ENCODE results near the gene SH3RF1.
A peak's percentile ranks its signal among the peaks of the same experiment; 100 is the strongest.

Gene SH3RF1

GRCh38 chr4:169079942-169080827, 190.6 kb downstream of the SH3RF1 start:
- ATAC-seq (replicated peaks; ENCODE audit: extremely low read depth, poor library complexity, severe bottlenecking) (peak; percentile 39), DNase-seq (ENCODE audit: low spot score in 2 of 2) (no peak)
- Mint-ChIP-seq H3K36me3 (ENCODE audit: insufficient read depth) (peaks cover 2% of the 10 kb centered on the region), H3K4me3 (peak overlapping the region; percentile 70), H3K4me1 (peaks cover 6% of the 10 kb centered on the region), H3K9me3 (no peaks in the 10 kb centered on the region), H3K27ac (ENCODE audit: low read depth) (no peak overlapping the region), H3K27me3 (peaks cover 11% of the 10 kb centered on the region)

GRCh38 chr4:169074117-169074516, 196.6 kb downstream of the SH3RF1 start:
- H3K4me3 Mint-ChIP-seq: no peak overlapping the region
- H3K9me3 Mint-ChIP-seq: no peaks in the 10 kb centered on the region

GRCh38 chr4:169071747-169072146, 199.0 kb downstream of the SH3RF1 start:
- H3K36me3 Mint-ChIP-seq (ENCODE audit: insufficient read depth): peaks cover under 1% of the 10 kb centered on the region
- no peak overlapping the region for H3K4me3 Mint-ChIP-seq
- H3K27ac Mint-ChIP-seq (ENCODE audit: low read depth): no peak overlapping the region
- DNase-seq (ENCODE audit: low spot score in 2 of 2) (no peak), ATAC-seq (replicated peaks; ENCODE audit: extremely low read depth, poor library complexity, severe bottlenecking) (no peak)
- H3K9me3 Mint-ChIP-seq: no peaks in the 10 kb centered on the region
- H3K27me3 Mint-ChIP-seq: peaks cover under 1% of the 10 kb centered on the region
- H3K4me1 Mint-ChIP-seq: peaks cover 8% of the 10 kb centered on the region

More at GRCh38 chr4:169074117-169074516, 196.6 kb downstream of the SH3RF1 start:
- DNase-seq (ENCODE audit: low spot score in 2 of 2) (no peak), ATAC-seq (replicated peaks; ENCODE audit: extremely low read depth, poor library complexity, severe bottlenecking) (no peak)
- H3K27ac Mint-ChIP-seq (ENCODE audit: low read depth): peak overlapping the region; percentile 72
- H3K36me3 Mint-ChIP-seq (ENCODE audit: insufficient read depth): peaks cover 2% of the 10 kb centered on the region
- H3K4me1 Mint-ChIP-seq: no peaks in the 10 kb centered on the region
- peaks cover 11% of the 10 kb centered on the region for H3K27me3 Mint-ChIP-seq

GRCh38 chr4:169070895-169071218, 199.9 kb downstream of the SH3RF1 start:
- no peaks in the 10 kb centered on the region for H3K9me3 Mint-ChIP-seq
- no peak overlapping the region for H3K4me3 Mint-ChIP-seq
- peaks cover 8% of the 10 kb centered on the region for H3K4me1 Mint-ChIP-seq
- no peaks in the 10 kb centered on the region for H3K27me3 Mint-ChIP-seq
- no peak for DNase-seq (ENCODE audit: low spot score in 2 of 2)
- no peak overlapping the region for H3K27ac Mint-ChIP-seq (ENCODE audit: low read depth)
- no peaks in the 10 kb centered on the region for H3K36me3 Mint-ChIP-seq (ENCODE audit: insufficient read depth)
- ATAC-seq (replicated peaks; ENCODE audit: extremely low read depth, poor library complexity, severe bottlenecking): no peak

GRCh38 chr4:169070071-169070894, 200.5 kb downstream of the SH3RF1 start:
- H3K36me3 Mint-ChIP-seq (ENCODE audit: insufficient read depth): no peaks in the 10 kb centered on the region
- DNase-seq (ENCODE audit: low spot score in 2 of 2) (no peak), ATAC-seq (replicated peaks; ENCODE audit: extremely low read depth, poor library complexity, severe bottlenecking) (no peak)
- H3K4me1 Mint-ChIP-seq: peaks cover 8% of the 10 kb centered on the region
- no peaks in the 10 kb centered on the region for H3K9me3 Mint-ChIP-seq
- no peak overlapping the region for H3K27ac Mint-ChIP-seq (ENCODE audit: low read depth)
- no peaks in the 10 kb centered on the region for H3K27me3 Mint-ChIP-seq
- no peak overlapping the region for H3K4me3 Mint-ChIP-seq

GRCh38 chr4:169068423-169068822, 202.3 kb downstream of the SH3RF1 start:
- ATAC-seq (replicated peaks; ENCODE audit: extremely low read depth, poor library complexity, severe bottlenecking): no peak
- no peak for DNase-seq (ENCODE audit: low spot score in 2 of 2)

GRCh38 chr4:169066934-169067333, 203.8 kb downstream of the SH3RF1 start:
- Mint-ChIP-seq H3K4me1 (peaks cover 8% of the 10 kb centered on the region), H3K27me3 (no peaks in the 10 kb centered on the region), H3K36me3 (ENCODE audit: insufficient read depth) (no peaks in the 10 kb centered on the region), H3K4me3 (no peak overlapping the region), H3K27ac (ENCODE audit: low read depth) (no peak overlapping the region), H3K9me3 (no peaks in the 10 kb centered on the region)
- DNase-seq (ENCODE audit: low spot score in 2 of 2) (no peak), ATAC-seq (replicated peaks; ENCODE audit: extremely low read depth, poor library complexity, severe bottlenecking) (no peak)

More at GRCh38 chr4:169068423-169068822, 202.3 kb downstream of the SH3RF1 start:
- no peaks in the 10 kb centered on the region for H3K36me3 Mint-ChIP-seq (ENCODE audit: insufficient read depth)
- no peaks in the 10 kb centered on the region for H3K27me3 Mint-ChIP-seq
- H3K27ac Mint-ChIP-seq (ENCODE audit: low read depth): no peak overlapping the region
- no peak overlapping the region for H3K4me3 Mint-ChIP-seq
- H3K9me3 Mint-ChIP-seq: no peaks in the 10 kb centered on the region
- peaks cover 8% of the 10 kb centered on the region for H3K4me1 Mint-ChIP-seq

- no peaks in the 10 kb centered on the region for H3K36me3 Mint-ChIP-seq (ENCODE audit: insufficient read depth)
- H3K27me3 Mint-ChIP-seq: no peaks in the 10 kb centered on the region
- H3K9me3 Mint-ChIP-seq: no peaks in the 10 kb centered on the region
- ATAC-seq (replicated peaks; ENCODE audit: extremely low read depth, poor library complexity, severe bottlenecking) (no peak), DNase-seq (ENCODE audit: low spot score in 2 of 2) (no peak)
- H3K27ac Mint-ChIP-seq (ENCODE audit: low read depth): no peak overlapping the region
- no peak overlapping the region for H3K4me3 Mint-ChIP-seq
- peaks cover 8% of the 10 kb centered on the region for H3K4me1 Mint-ChIP-seq
Observed at GRCh38 chr4:169064296-169064695, 206.5 kb downstream of the SH3RF1 start.

GRCh38 chr4:169063441-169063840, 207.3 kb downstream of the SH3RF1 start:
- Mint-ChIP-seq H3K9me3 (no peaks in the 10 kb centered on the region), H3K27ac (ENCODE audit: low read depth) (no peak overlapping the region), H3K36me3 (ENCODE audit: insufficient read depth) (no peaks in the 10 kb centered on the region), H3K27me3 (no peaks in the 10 kb centered on the region), H3K4me3 (no peak overlapping the region), H3K4me1 (peaks cover 5% of the 10 kb centered on the region)
- DNase-seq (ENCODE audit: low spot score in 2 of 2) (no peak), ATAC-seq (replicated peaks; ENCODE audit: extremely low read depth, poor library complexity, severe bottlenecking) (no peak)

GRCh38 chr4:169062897-169063244, 207.9 kb downstream of the SH3RF1 start:
- H3K9me3 Mint-ChIP-seq: no peaks in the 10 kb centered on the region
- DNase-seq (ENCODE audit: low spot score in 2 of 2) (no peak), ATAC-seq (replicated peaks; ENCODE audit: extremely low read depth, poor library complexity, severe bottlenecking) (no peak)
- no peaks in the 10 kb centered on the region for H3K27me3 Mint-ChIP-seq
- H3K4me1 Mint-ChIP-seq: no peaks in the 10 kb centered on the region
- H3K4me3 Mint-ChIP-seq: no peak overlapping the region
- no peak overlapping the region for H3K27ac Mint-ChIP-seq (ENCODE audit: low read depth)
- no peaks in the 10 kb centered on the region for H3K36me3 Mint-ChIP-seq (ENCODE audit: insufficient read depth)

- no peak overlapping the region for H3K4me3 Mint-ChIP-seq
- no peaks in the 10 kb centered on the region for H3K9me3 Mint-ChIP-seq
- H3K27me3 Mint-ChIP-seq: no peaks in the 10 kb centered on the region
- H3K27ac Mint-ChIP-seq (ENCODE audit: low read depth): no peak overlapping the region
- ATAC-seq (replicated peaks; ENCODE audit: extremely low read depth, poor library complexity, severe bottlenecking) (no peak), DNase-seq (ENCODE audit: low spot score in 2 of 2) (no peak)
- H3K4me1 Mint-ChIP-seq: no peaks in the 10 kb centered on the region
- no peaks in the 10 kb centered on the region for H3K36me3 Mint-ChIP-seq (ENCODE audit: insufficient read depth)
Observed at GRCh38 chr4:169061386-169061785, 209.4 kb downstream of the SH3RF1 start.

GRCh38 chr4:169060391-169061091, 210.2 kb downstream of the SH3RF1 start:
- DNase-seq (ENCODE audit: low spot score in 2 of 2): no peak
- no peaks in the 10 kb centered on the region for H3K27me3 Mint-ChIP-seq
- no peaks in the 10 kb centered on the region for H3K9me3 Mint-ChIP-seq
- no peak overlapping the region for H3K27ac Mint-ChIP-seq (ENCODE audit: low read depth)
- H3K36me3 Mint-ChIP-seq (ENCODE audit: insufficient read depth): no peaks in the 10 kb centered on the region
- H3K4me3 Mint-ChIP-seq: no peak overlapping the region
- no peaks in the 10 kb centered on the region for H3K4me1 Mint-ChIP-seq
- ATAC-seq (replicated peaks; ENCODE audit: extremely low read depth, poor library complexity, severe bottlenecking): no peak

Data from central memory CD8-positive, alpha-beta T cell (primary cell).